GM12873 (cell line): ENCODE measurements around the gene EIF1AD.

Experiments
- CTCF ChIP-seq: IDR thresholded peaks from 2 replicates; pipeline ENCODE4 v1.5.1; 2012; ENCODE audit warnings: low read depth, mild to moderate bottlenecking, moderate library complexity, low read length, control low read depth; ENCODE audit not compliant: insufficient read depth; ENCODE audit errors: missing control alignments

EIF1AD gene

DNA sequence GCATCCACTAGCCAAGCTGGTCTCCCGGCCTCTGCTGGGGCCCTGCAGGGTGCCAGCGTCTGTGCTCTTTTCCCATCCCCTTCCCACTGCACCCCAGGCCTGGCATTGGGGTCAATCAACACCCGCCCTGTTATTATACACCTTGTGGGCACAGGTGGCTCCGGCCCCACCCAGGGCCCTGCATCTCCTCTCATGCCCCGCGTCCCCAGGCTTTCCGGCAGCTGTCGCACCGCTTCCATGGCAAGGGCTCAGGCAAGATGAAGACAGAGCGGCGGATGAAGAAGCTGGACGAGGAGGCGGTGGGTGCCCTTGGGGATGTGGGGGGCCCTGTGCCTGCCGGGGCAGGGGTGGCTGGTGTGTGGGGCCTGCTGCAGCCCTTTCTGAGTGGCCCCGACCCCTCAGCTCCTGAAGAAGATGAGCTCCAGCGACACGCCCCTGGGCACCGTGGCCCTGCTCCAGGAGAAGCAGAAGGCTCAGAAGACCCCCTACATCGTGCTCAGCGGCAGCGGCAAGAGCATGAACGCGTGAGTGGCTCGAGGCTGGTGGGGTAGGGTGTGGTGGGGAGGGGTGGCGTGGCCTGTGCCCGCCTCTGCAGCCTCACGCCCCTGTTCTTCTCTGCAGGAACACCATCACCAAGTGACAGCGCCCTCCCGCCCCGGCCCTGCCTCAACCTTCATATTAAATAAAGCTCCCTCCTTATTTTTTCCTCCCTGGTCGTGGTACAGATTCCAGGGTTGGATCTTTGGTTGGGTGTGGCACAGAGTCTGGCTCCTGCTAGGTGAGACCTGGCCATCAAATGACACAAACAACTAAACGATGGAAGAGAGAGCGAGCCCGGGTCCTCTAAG, 23.3 kb downstream of the EIF1AD start:
- no peak for TF ChIP-seq CTCF

- TF ChIP-seq CTCF: no peak
These were observed 24.2 kb downstream of the EIF1AD start for GRCh38 chr11:65977621-65978390.

DNA sequence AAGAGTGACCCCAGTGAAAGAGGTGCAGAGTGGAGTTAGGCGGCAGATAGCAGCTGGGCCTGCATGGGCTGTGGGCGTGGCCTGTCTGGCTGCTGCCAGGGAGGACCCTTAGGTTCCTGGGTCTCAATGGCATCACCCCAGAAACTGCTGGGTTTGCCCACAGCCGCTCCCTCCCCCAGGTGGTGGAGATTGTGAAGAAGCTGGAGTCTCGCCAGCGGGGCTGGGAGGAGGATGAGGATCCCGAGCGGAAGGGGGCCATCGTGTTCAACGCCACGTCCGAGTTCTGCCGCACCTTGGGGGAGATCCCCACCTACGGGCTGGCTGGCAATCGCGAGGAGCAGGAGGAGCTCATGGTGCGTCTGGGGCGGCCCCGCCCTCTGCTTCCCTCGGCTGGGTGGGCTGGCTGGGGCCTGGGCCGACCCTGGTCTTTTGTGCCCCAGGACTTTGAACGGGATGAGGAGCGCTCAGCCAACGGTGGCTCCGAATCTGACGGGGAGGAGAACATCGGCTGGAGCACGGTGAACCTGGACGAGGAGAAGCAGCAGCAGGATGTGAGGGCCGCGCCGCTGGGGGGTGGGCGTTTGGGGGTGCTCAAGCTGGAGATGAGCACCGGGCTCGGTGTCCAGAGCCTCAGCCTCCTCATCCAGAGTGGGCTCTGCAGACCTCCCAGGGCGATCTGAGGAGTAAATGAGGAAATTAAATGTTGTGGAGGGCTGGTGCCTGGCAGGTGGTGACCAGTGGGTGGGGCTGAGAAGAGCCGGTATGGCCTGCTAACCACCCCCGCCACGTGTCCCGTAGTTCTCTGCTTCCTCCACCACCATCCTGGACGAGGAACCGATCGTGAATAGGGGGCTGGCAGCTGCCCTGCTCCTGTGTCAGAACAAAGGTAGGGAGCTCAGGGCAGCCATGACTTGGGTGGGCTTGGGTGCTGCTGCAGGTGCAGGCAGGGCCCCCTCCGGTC, 25.5 kb downstream of the EIF1AD start:
- TF ChIP-seq CTCF: no peak

- no peak for TF ChIP-seq CTCF
These were observed 26.2 kb downstream of the EIF1AD start for GRCh38 chr11:65975771-65976170.

GRCh38 chr11:65973439-65974110, 28.4 kb downstream of the EIF1AD start:
- no peak for TF ChIP-seq CTCF

GRCh38 chr11:65972116-65972515, 29.8 kb downstream of the EIF1AD start:
- no peak for TF ChIP-seq CTCF
